Fibroblast of lung (primary cell): ENCODE measurements around the gene SPSB1.

ENCODE experiments used
- EZH2 ChIP-seq: IDR thresholded peaks from 2 replicates; pipeline ENCODE4 v1.5.1; 2012; ENCODE audit warnings: low read length, control low read depth, mild to moderate bottlenecking; ENCODE audit errors: missing control alignments
- TF ChIP-seq, protein P1 (sequence below), 2 donors: IDR thresholded peaks in 1 of 2; conservative IDR thresholded peaks in 1 of 2; 1 replicate in 1 of 2; 2 replicates in 1 of 2; pipeline ENCODE4 v1.5.1; 2011 to 2012; ENCODE audit warnings: low read length in 2 of 2, control low read depth in 1 of 2, inconsistent platforms in 1 of 2, low read depth in 1 of 2, mild to moderate bottlenecking in 1 of 2

GRCh38 chr1:9306006-9306405, 13.3 kb downstream of the SPSB1 start:
- no peak for TF ChIP-seq EZH2
- TF ChIP-seq, protein P1, sequence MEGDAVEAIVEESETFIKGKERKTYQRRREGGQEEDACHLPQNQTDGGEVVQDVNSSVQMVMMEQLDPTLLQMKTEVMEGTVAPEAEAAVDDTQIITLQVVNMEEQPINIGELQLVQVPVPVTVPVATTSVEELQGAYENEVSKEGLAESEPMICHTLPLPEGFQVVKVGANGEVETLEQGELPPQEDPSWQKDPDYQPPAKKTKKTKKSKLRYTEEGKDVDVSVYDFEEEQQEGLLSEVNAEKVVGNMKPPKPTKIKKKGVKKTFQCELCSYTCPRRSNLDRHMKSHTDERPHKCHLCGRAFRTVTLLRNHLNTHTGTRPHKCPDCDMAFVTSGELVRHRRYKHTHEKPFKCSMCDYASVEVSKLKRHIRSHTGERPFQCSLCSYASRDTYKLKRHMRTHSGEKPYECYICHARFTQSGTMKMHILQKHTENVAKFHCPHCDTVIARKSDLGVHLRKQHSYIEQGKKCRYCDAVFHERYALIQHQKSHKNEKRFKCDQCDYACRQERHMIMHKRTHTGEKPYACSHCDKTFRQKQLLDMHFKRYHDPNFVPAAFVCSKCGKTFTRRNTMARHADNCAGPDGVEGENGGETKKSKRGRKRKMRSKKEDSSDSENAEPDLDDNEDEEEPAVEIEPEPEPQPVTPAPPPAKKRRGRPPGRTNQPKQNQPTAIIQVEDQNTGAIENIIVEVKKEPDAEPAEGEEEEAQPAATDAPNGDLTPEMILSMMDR (conservative IDR thresholded peaks at IDR 0.05 in 1 of 2, IDR thresholded peaks at IDR 0.05 in 1 of 2; ENCODE audit: low read depth in 1 of 2, low read length in 2 of 2): no peak
